DMS53 (cell line): ENCODE data around the gene THRB.

ENCODE experiments used
- DNase-seq: peaks from one replicate; lab custom pipeline; 2025; lab: John Stamatoyannopoulos, UW

Gene THRB

GRCh38 chr3:24264748-24265158 is 229.9 kb downstream of the THRB start:
- DNase-seq, result peak; percentile 54

- no peak for DNase-seq
These were observed 230.6 kb downstream of the THRB start for GRCh38 chr3:24264011-24264410.

DNA sequence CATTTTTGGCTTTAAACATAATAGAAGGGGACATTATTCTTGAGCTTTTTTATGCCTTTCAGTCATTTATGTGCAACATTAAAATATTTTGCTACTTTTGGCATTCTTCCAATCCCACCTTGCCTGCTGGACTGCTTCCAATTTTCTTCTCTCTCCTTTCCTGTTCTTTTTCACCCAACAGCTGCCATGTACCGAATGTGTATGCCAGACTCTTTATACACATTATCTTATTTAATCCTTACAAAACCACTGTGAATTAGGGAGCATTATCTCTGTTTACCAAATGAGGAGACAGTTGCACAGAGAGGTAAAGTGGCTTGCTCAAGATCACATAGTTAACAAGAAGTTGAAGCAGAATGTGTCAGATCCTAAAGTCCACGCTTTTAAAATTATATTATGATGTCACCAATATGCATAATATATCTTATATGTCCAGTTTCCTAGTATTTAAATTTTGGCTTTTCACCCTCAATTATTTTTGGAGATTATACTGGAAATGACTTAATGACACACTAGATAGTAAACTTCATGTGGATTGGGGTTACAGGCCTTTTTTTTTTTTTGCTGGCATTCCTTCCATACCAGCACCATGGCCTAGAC is 231.5 kb downstream of the THRB start:
- no peak for DNase-seq

- no peak for DNase-seq
These were observed 233.1 kb downstream of the THRB start for GRCh38 chr3:24261521-24261920.

GRCh38 chr3:24259901-24260512 is 234.6 kb downstream of the THRB start:
- DNase-seq, result no peak

DNA sequence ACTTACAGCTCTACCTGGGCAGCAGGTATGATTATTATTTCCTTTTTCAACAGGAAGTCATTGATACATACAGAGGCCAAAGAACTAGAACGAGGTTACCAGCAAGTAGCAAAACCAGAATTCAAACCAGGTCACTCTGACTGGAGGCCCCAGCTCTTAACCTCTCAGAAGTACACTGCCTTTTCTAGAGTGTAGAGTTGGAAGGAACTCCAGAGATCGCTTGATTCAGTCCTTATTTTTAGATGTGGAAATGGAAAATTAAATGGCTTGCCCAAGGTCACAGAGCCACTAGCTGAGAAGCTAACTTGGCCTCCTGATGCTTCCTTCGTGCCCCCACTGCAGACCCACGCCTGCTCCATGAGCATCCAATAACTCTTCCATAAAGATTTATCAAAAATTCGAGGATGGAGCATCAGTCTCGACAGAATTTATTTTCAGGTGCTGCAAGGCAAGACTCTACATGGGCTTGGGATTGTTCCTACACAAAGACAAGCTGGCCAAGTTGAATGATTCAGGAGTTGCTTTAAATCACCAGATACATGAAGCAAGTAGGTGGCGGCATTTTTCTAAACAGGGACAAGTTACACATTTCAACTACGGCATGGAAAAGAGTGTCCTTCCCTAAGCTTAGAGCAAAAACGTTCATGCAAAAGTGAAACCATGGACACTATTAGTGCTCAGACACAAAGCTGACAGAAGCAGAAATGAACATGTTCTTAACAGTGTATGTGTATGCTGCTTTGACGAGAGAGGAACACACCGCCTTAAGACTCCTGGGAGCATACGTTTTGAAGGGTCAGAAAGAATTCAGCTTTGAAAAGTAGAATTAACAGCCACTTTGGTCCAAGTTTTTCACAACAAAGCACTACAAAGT is 235.7 kb downstream of the THRB start:
- no peak for DNase-seq

- no peak for DNase-seq
These were observed 236.4 kb downstream of the THRB start for GRCh38 chr3:24258260-24258659.

GRCh38 chr3:24255414-24255813 is 239.2 kb downstream of the THRB start:
- DNase-seq, result no peak

- DNase-seq, result no peak
These were observed 240.0 kb downstream of the THRB start for GRCh38 chr3:24254649-24255048.

DNA sequence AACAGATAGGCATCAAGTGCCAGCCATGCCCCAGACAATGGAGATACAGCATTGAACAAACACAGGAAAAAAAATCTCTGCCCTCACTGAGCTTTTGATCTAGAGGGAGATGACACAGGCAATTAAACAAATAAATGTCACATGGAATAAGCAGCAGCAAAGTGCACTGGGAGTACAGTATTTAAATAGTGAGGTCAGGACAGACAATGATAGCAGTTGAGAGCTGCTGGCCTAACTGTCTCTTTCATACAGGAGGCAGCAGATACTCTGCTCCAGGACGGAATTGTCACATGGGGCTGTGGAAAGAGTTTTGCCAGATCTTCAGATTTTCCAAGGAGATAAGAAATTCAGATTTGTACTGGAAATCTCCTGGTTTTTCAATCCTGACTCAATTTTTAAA is 241.3 kb downstream of the THRB start:
- DNase-seq, result no peak

DNA sequence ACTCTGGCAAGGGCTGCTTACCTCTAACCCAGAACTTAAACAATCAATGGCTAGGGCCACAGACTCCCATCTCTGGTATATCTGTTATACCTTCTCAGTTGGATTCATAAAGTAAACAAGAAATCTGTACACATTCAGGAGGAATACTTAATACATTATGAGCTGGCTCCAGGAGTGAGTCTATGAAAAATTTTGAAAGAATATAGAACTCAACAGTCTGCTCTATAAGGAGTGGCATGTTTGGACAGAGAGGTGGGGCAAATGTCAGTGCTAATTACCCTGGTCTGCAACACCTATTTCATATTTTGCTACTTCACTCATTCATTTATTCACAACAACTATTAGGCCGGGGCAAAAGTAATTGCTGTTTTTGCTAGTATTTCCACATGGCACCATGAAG is 245.1 kb downstream of the THRB start:
- no peak for DNase-seq

GRCh38 chr3:24245056-24245455 is 249.6 kb downstream of the THRB start:
- DNase-seq, result no peak

DNA sequence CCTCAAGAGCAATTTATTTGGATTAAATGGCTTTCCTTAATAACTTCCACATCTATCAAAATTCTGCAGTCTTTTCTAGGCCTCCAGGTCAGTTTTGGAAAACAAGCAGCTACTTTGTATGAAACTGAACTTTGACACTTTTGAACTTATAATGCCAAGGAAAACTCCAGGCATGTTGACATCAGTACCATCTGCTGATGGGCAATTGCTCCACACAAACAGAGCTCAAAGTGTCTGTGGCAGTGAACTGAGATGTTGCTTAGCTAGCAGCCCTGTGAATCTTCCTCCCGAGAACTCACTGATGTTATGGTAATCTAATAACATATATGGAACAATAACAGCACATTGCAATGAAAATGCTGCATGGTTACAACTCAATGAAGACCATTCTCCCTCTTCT is 250.2 kb downstream of the THRB start:
- DNase-seq, result no peak

DNA sequence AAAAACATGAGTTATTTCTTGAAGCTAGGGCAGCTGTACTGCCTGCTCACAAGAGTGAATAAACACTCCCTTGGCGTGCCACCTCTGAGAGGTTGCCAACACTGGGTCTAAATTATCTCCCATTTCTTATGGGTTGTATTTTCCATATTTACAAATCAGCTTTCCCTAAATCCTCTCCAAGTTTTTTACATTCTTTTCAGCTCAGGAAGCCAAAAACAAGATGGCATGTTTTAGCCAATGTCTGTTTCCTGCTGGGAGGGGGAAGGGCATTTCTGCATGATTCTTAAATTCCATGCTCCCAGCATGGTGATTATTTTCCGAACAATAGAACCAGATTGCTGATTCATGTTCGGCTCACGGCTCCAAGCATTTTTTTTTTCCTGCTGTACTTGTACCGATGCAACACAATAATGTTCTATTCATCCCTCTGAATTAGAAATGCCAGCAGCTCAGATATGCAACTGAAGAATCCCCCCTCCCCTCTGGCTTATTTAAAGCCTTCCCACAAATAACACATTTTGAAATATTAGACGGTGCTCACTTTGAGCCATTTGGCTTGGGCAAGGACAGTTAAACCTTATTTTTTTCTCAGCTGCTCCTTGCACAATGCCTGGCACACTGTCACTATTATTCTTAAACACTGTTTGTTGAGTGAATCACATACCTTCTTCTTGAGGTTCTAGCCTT is 252.5 kb downstream of the THRB start:
- DNase-seq, result no peak

DNA sequence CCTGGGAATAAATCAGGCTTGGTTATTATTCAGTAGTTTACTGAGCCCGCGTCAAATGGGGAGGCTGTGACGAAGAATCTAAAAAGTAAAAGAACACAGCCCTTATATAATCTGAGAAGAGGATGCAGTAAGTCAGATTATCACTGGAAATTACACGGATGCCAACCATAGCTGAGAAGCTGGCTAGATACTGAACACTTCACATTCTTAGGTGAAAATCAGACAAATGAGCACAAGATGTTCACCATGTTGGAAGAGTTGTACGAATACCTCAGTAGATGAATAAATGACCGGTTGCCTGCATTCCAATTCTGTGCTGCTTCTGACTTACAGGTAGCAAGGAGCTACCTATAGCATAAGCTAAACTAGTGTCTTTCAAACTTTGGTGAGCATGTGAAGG is 254.3 kb downstream of the THRB start:
- DNase-seq, result no peak

DNA sequence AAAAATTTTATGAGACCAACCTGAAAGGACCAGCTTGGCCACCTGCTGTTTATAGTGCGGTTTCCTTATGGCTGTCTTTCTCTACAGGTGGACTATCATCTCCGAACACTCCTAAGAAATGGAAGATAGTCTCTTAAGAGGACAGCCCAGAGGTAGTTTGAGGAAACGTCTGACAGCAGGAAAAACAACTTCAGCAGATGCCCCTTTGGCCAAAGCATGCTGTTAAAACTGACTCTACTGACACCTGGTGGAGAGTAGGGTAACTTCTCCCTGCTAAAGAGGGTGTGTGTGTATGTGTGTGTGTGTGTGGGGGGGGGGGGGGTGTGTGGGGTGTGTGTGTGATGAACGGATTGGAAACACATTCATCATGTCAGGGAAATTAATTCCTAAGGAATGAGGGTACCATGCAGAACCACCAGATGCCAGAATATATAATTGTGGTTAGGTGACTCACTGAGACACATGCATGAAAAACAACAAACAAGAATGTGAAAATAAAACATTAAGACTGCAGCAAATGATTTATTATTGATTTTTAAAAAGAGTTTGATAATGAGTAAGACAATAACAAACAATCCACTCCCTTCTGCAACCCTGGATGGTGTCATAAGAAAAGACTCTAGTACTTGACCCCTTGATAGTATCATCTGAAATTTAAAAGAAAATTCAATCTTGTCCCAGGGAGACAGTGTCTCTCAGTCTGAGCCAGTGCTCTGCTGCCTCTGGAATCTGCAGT is 256.5 kb downstream of the THRB start:
- peak; percentile 67 for DNase-seq

GRCh38 chr3:24235121-24235520 is 259.5 kb downstream of the THRB start:
- peak; percentile 74 for DNase-seq

DNA sequence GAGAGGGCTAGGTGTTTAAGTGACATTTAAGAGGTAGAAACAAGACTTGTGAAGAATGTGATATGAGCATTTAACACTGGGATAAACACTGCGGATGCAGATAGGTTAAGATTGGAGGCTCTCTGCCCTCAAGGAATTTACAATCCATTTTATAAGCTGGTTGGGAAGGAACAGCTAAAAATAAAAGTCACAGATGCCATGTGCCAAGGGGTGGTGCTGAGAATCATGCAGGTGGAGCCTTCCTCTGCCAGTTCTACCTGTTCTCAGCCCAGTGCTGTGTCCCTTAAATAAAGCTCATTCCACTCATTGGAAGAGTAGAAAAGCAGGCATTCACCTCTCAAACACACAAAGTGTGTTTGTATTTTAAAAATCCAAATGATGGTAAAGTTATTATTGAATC is 261.9 kb downstream of the THRB start:
- no peak for DNase-seq

GRCh38 chr3:24229468-24230221 is 265.0 kb downstream of the THRB start:
- DNase-seq, result no peak

- peak; percentile 10 for DNase-seq
These were observed 267.0 kb downstream of the THRB start for GRCh38 chr3:24227635-24228034.

DNA sequence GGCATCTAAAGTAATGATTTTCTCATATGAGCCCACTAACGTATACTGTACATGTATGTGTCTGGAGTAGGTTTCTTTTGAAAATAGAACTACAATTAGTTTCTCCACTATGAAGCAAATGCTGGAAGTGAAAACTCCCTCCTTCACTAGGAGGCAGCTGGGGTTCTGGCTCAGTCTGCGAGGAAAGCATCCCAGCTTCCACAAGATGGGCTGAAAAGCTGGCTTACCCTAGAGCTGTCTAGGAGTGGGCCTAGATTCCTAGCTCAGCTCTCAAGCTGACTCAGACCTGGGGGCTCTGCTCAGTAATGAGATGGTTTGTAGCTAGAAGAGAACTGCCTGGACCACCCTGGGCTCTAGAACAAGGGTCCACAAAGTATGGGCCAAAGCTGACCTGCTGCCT is 268.3 kb downstream of the THRB start:
- DNase-seq, result no peak
